ENCODE results near the gene RPL39.
A peak's percentile ranks its signal among the peaks of the same experiment; 100 is the strongest.
"Not testable (repeated sequence)": the region's sequence is repeated elsewhere in the genome, so short reads cannot be mapped to it uniquely, and the experiment has no call there.

RPL39 gene
- total RNA-seq: 234 to 280 reads per million in 2 donors

DNA sequence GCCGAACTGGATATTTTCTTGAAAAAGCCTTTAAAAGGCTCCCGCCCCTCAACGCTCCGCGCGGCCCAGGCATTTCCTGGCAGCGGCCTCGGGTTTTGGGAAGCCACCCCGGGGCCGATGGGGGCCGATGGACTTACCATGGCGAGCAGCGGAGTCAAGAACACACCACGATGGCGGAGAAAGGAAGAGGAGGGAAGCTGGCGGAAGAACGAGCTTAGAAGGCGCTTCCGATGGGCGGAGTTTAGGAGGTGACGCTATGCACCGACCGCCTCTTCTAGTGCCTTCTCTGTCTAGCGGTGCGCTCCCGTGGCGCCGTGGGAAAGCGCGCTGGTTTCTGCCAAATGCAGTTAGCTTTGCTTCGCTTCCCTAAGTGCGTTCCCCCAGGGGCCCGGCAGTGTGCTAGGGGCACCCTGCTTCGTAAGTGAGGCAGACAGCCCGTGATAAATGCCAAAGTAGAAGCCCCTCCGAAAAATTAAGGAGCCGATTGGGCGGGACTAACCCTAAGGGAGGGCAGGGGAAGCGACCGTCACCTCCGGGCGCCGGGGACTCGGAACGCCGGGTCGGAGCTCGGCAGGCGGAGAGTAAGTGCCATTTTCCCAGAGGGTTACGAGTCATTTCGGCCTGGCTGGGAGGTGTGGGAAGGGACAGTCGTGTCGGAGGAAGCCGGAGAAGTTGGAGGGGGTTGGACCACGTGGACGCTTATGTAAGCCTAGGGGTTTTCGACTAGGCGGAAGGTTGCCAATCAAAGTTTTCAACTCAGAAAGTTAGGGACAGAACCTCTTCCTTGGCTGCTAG lies at the start of gene RPL39:
Gene RPL39 (minus strand): TSS at position 194 of the 795 bp plus-strand sequence. CDS start 54 bp downstream, at position 140.
- peak; percentile 54 for DNase-seq

GRCh38 chrX:119833905-119834304 lies 42.5 kb upstream of the RPL39 start:
- no peak for DNase-seq

- no peak for DNase-seq
Measured at GRCh38 chrX:119828446-119828845, 37.0 kb upstream of the RPL39 start.

GRCh38 chrX:119826399-119826959 lies 35.0 kb upstream of the RPL39 start:
- no peak for DNase-seq

DNA sequence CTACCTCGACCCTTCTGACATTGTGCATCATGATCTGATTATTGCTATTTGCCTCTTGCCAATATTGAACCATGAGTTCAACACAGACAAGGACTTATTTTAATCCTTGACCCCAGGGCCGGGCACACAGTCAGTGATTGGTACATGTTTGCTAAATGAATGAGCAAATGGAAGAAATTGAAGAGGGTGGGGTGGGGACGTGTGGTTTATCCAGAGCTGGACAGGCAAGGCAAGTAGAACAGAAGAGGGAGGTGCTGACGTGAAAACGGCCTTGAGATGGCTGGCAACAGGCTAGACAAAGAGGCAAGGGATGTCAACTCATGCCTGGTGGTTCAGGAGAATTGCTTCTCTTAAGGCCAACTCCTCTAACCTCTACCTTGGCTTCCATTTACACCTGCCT lies 32.8 kb upstream of the RPL39 start:
- DNase-seq: not testable (repeated sequence)

DNA sequence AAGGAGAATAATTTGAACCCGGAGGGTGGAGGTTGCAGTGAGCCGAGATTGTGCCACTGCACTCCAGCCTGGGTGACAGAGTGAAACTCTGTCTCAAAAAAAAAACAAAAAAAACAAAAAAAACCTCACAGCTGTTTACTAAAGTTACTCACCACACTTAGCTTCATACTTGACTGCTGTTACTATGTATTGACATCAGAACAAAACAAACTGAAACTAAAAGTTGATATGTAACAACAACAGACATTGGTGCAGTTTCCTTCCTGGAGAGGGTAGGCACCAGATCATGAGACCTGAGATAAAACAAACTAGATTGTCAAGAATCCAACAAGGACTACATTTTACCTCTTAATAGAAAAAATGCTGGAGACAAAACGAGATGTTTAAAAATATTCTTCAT lies 30.3 kb upstream of the RPL39 start:
- DNase-seq: not testable (repeated sequence)

GRCh38 chrX:119817130-119817690 lies 25.8 kb upstream of the RPL39 start:
- no peak for DNase-seq

GRCh38 chrX:119816300-119816699 lies 24.9 kb upstream of the RPL39 start:
- DNase-seq: no peak

- no peak for DNase-seq
Measured at GRCh38 chrX:119809185-119809666, 17.8 kb upstream of the RPL39 start.

- DNase-seq: not testable (repeated sequence)
Measured at GRCh38 chrX:119808461-119808860, 17.0 kb upstream of the RPL39 start.

- DNase-seq: no peak
Measured at GRCh38 chrX:119802546-119802945, 11.1 kb upstream of the RPL39 start.

DNA sequence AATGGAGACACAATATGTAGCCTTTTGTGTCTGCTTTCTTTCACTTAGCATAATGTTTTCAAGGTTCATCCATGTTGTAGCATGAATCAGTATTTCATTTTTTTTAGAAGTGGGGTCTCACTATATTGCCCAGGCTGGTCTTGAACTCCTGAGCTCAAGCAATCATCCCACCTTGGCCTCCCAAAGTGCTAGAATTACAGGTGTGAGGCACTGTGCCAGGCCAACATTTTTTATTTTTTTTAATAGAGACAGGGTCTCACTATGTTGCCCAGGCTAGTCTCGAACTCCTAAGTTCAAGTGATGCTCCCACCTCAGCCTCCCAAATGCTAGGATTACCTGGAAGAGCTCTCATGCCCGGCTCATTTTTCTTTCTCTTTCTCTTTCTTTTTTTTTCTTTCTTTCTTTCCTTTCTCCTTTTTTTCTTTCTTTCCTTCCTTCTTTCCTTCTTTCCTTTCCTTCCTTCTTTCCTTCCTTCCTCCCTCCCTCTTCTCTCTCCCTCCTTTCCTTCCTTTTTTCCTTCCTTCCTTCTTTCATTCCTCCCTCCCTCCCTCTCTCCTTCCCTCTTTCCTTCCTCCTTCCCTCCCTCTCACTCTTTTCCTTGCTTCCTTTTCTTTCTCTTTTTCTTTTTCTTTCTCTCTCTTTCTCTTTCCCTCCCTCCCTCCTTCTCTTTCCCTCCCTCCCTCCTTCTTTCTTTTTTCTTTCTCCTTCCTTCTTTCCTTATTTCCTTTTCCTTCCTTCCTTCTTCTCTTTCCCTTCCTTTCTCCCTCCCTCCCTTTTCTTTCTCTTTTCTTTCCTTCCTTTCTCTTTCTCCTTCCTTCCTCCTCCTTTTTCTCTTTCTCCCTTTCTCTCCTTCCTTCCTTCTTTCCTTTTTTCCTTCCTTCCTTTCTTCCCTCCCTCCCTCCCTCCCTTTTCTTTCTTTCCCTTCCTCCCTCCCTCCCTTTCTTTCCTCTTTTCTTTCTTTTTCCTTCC lies 10.1 kb upstream of the RPL39 start:
- DNase-seq: no peak

DNA sequence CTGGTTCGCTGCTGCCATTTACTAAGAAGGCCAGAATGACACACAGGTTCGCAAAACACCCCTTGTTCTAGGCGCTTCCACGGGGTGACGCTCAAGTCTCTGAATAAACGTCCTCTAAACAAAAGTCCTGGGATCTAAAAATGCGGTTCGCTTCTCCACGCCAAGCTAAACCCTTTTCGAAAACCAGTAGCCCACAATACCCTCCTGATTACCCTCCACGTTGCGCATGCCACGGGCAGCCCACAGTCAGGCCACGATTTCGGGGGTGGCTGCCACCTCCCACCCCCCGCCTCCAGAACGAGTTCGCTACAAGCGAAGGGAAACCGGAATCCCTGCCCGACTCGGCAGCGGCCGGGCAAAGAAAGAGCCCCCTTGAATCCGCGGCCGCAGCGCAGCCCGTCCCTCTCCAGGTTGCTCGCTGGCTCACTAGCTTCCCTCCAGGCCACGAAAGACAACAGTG lies 423 bp downstream of the RPL39 start:
- DNase-seq: peak; percentile 30

GRCh38 chrX:119784747-119785446 lies 6.5 kb downstream of the RPL39 start:
- DNase-seq: no peak

- no peak for DNase-seq
Measured at GRCh38 chrX:119783026-119783425, 8.4 kb downstream of the RPL39 start.

GRCh38 chrX:119778829-119779228 lies 12.6 kb downstream of the RPL39 start:
- DNase-seq: no peak

GRCh38 chrX:119775517-119776238 lies 15.8 kb downstream of the RPL39 start:
- DNase-seq: no peak

DNA sequence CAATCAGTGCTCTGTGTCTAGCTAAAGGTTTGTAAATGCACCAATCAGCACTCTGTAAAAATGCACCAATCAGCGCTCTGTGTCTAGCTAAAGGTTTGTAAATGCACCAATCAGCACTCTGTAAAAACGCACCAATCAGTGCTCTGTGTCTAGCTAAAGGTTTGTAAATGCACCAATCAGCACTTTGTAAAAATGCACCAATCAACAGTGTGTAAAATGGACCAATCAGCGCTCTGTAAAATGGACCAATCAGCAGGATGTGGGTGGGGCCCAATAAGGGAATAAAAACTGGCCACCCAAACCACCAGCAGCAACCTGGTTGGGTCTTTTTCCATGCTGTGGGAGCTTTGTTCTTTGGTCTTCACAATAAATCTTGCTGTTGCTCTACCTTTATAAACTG lies 22.0 kb downstream of the RPL39 start:
- DNase-seq: not testable (repeated sequence)

DNA sequence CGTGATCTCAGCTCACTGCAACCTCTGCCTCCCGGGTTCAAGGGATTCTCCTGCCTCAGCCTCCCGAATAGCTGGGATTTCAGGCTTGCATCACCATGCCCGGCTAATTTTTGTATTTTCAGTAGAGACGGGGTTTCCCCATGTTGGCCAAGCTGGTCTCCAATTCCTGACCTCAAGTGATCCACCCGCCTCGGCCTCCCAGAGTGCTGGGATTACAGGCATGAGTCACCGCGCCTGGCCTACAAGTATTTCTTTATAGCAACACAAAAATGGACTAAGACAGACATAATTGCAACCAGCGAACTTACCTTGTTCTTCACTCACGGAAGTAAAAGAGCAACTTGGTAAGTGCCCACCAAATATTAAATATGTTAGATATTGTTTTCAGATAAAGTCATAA lies 23.0 kb downstream of the RPL39 start:
- DNase-seq: not testable (repeated sequence)

DNA sequence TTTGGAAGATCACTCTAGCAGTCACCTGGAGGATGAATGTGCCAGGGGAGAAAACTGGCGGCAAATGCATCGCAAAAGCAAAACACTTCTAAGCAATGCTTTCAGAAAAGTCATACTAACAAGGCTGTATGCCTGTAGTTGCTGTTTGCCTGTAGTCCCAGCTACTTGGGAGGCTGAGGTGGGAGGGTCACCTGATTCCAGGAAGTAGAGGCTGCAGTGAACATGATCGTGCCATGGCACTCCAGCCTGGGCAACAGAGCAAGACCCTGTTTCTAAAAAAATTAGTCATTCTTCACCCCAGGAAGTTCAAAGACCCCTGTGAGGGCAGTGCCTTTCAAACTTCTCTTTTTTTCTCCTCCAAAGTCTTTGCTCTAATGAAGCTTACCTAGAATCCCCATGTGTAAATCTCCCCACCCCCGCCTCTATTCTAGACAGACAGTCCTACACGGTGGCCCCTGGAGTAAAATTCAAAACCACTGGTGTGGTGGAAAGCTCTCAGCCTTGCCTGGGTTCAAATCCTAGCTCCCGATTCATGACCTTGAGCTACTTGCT lies 27.5 kb downstream of the RPL39 start:
- DNase-seq: no peak

GRCh38 chrX:119763181-119763580 lies 28.2 kb downstream of the RPL39 start:
- no peak for DNase-seq
